H9 (cell line): ENCODE measurements around the gene DPP8. TPM values are rescaled to one million over a fixed set of nuclear protein-coding genes. Genes with fewer than 3 reads are reported as not detected.

Experiments
- DNase-seq: peaks from one replicate; pipeline ENCODE4 v3.0.0-alpha.2; 2017
- H2AFZ ChIP-seq: one replicate; pipeline ENCODE4 v1.6.1; 2013; ENCODE audit warnings: mild to moderate bottlenecking, low read length, control low read depth, moderate library complexity
- H2AK5ac ChIP-seq: 2 replicates; pipeline ENCODE4 v1.6.1; 2013; ENCODE audit warnings: low read length, control low read depth, mixed read lengths; ENCODE audit not compliant: insufficient read length
- H2BK120ac ChIP-seq: one replicate; pipeline ENCODE4 v1.6.1; 2013; ENCODE audit warnings: low read depth, mild to moderate bottlenecking, low read length, control low read depth, inconsistent platforms; ENCODE audit not compliant: poor library complexity, severe bottlenecking
- H2BK12ac ChIP-seq: 2 replicates; pipeline ENCODE4 v1.6.1; 2013; ENCODE audit warnings: low read length, control low read depth, mixed read lengths, low read depth; ENCODE audit not compliant: insufficient read length
- H2BK15ac ChIP-seq: 2 replicates; pipeline ENCODE4 v1.6.1; 2013; ENCODE audit warnings: low read depth, low read length, control low read depth
- H2BK20ac ChIP-seq: one replicate; pipeline ENCODE4 v1.6.1; 2013; ENCODE audit warnings: low read depth, mild to moderate bottlenecking, low read length, control low read depth, inconsistent platforms; ENCODE audit not compliant: poor library complexity, severe bottlenecking
- H2BK5ac ChIP-seq: 2 replicates; pipeline ENCODE4 v1.6.1; 2013; ENCODE audit warnings: low read length, control low read depth, mixed read lengths; ENCODE audit not compliant: insufficient read length
- H3K14ac ChIP-seq: 2 replicates; pipeline ENCODE4 v1.6.1; 2013; ENCODE audit warnings: low read length, control low read depth; ENCODE audit not compliant: insufficient read depth
- H3K18ac ChIP-seq: 2 replicates; pipeline ENCODE4 v1.6.1; 2013; ENCODE audit warnings: low read depth, mild to moderate bottlenecking, mixed read lengths, low read length, control low read depth; ENCODE audit not compliant: insufficient read length
- H3K23ac ChIP-seq: 2 replicates; pipeline ENCODE4 v1.6.1; 2013; ENCODE audit warnings: low read length, control low read depth, mixed read lengths, low read depth; ENCODE audit not compliant: insufficient read length
- H3K23me2 ChIP-seq: 2 replicates; pipeline ENCODE4 v1.6.1; 2013; ENCODE audit warnings: low read depth, mild to moderate bottlenecking, mixed read lengths, low read length, control low read depth; ENCODE audit not compliant: insufficient read length, poor library complexity, severe bottlenecking
- H3K27ac ChIP-seq: 2 replicates; pipeline ENCODE4 v1.5.1; 2013; ENCODE audit warnings: low read length, control low read depth, mixed read lengths, low read depth; ENCODE audit not compliant: insufficient read length
- H3K27me3 ChIP-seq: 2 replicates; pipeline ENCODE4 v1.6.1; 2013; ENCODE audit warnings: low read length, control low read depth, inconsistent platforms; ENCODE audit not compliant: insufficient read depth
- H3K4ac ChIP-seq: 2 replicates; pipeline ENCODE4 v1.6.1; 2013; ENCODE audit warnings: low read depth, mild to moderate bottlenecking, control low read depth, inconsistent platforms, low read length, moderate library complexity
- H3K4me1 ChIP-seq: 2 replicates; pipeline ENCODE4 v1.6.1; 2013; ENCODE audit warnings: low read length, control low read depth, inconsistent platforms; ENCODE audit not compliant: insufficient read depth
- H3K4me2 ChIP-seq: 2 replicates; pipeline ENCODE4 v1.6.1; 2013; ENCODE audit warnings: low read length, control low read depth, mixed read lengths; ENCODE audit not compliant: insufficient read length, insufficient read depth
- H3K56ac ChIP-seq: 2 replicates; pipeline ENCODE4 v1.6.1; 2013; ENCODE audit warnings: low read depth, mild to moderate bottlenecking, mixed read lengths, low read length, control low read depth; ENCODE audit not compliant: insufficient read length
- H3K79me1 ChIP-seq: 2 replicates; pipeline ENCODE4 v1.6.1; 2013; ENCODE audit warnings: low read depth, mild to moderate bottlenecking, moderate library complexity, low read length, control low read depth, inconsistent platforms; ENCODE audit not compliant: insufficient read depth, poor library complexity, severe bottlenecking
- H3K79me2 ChIP-seq: 2 replicates; pipeline ENCODE4 v1.6.1; 2013; ENCODE audit warnings: low read length, control low read depth, inconsistent platforms; ENCODE audit not compliant: insufficient read depth
- H3K9ac ChIP-seq: 2 replicates; pipeline ENCODE4 v1.6.1; 2013; ENCODE audit warnings: low read length, control low read depth, mixed read lengths; ENCODE audit not compliant: insufficient read length; ENCODE audit errors: extremely low read depth
- H3K9me3 ChIP-seq: one replicate; pipeline ENCODE4 v1.6.1; 2013; ENCODE audit warnings: low read depth, low read length, inconsistent platforms; ENCODE audit not compliant: control insufficient read depth
- H3T11ph ChIP-seq: one replicate; pipeline ENCODE4 v1.6.1; 2013; ENCODE audit warnings: mild to moderate bottlenecking, low read length, control low read depth, inconsistent platforms
- H4K20me1 ChIP-seq: one replicate; pipeline ENCODE4 v1.6.1; 2013; ENCODE audit not compliant: control insufficient read depth, insufficient read length, insufficient read depth
- H4K5ac ChIP-seq: 2 replicates; pipeline ENCODE4 v1.6.1; 2013; ENCODE audit warnings: low read depth, mild to moderate bottlenecking, mixed read lengths, low read length, control low read depth; ENCODE audit not compliant: insufficient read length
- H4K8ac ChIP-seq: replicated peaks from 2 replicates; pipeline ENCODE4 v1.6.1; 2013; ENCODE audit warnings: low read length, control low read depth, mixed read lengths, low read depth; ENCODE audit not compliant: insufficient read length
- H4K91ac ChIP-seq: 2 replicates; pipeline ENCODE4 v1.6.1; 2013; ENCODE audit warnings: low read depth, mild to moderate bottlenecking, moderate library complexity, mixed read lengths, low read length, control low read depth; ENCODE audit not compliant: insufficient read length
- H3K27ac Mint-ChIP-seq, 3 experiments: 2 replicates in 2 of 3; 3 replicates in 1 of 3; pipeline ENCODE4 v1.8.0; 2020 to 2021; ENCODE audit warnings: mixed read lengths in 3 of 3, mild to moderate bottlenecking in 1 of 3, moderate library complexity in 1 of 3
- H3K27me3 Mint-ChIP-seq: 2 replicates; pipeline ENCODE4 v1.8.0; 2021; ENCODE audit warnings: low read depth, mild to moderate bottlenecking, moderate library complexity, mixed read lengths
- H3K36me3 Mint-ChIP-seq, 3 experiments: 2 replicates in 2 of 3; 3 replicates in 1 of 3; pipeline ENCODE4 v1.8.0; 2020 to 2021; ENCODE audit warnings: low read depth in 3 of 3, mixed read lengths in 3 of 3; ENCODE audit not compliant: insufficient read depth in 1 of 3
- H3K4me1 Mint-ChIP-seq, 2 experiments: 2 replicates each; pipeline ENCODE4 v1.8.0; 2020; ENCODE audit warnings: mixed read lengths in 2 of 2
- H3K4me3 Mint-ChIP-seq, 2 experiments: 2 replicates in 1 of 2; 3 replicates in 1 of 2; pipeline ENCODE4 v1.8.0; 2020 to 2021; ENCODE audit warnings: mild to moderate bottlenecking in 2 of 2, mixed read lengths in 2 of 2, moderate library complexity in 1 of 2
- H3K9me3 Mint-ChIP-seq, 2 experiments: 2 replicates in 1 of 2; 3 replicates in 1 of 2; pipeline ENCODE4 v1.8.0; 2020; ENCODE audit warnings: mild to moderate bottlenecking in 2 of 2, mixed read lengths in 2 of 2, moderate library complexity in 1 of 2
- CTCF ChIP-seq: fragments of 200-600 bp; sonication (generic); conservative IDR thresholded peaks from 3 replicates; pipeline ENCODE4 v1.8.0; 2021; ENCODE audit warnings: antibody characterized with exemption, mild to moderate bottlenecking
- WGBS: extraction: QIAGEN DNeasy Blood & Tissue Kit; methylation state at CpG from one replicate; pipeline ENCODE4 v1.1.7; 2013; ENCODE audit warnings: missing lambda C conversion rate, low lambda C conversion rate, mixed read lengths; ENCODE audit not compliant: insufficient read length; ENCODE audit errors: extremely low coverage; 5-methylcytosine and 5-hydroxymethylcytosine counted together
- total RNA-seq: library from RNA; stranded (reverse); gene quantifications from 2 replicates; pipeline ENCODE4 v1.2.1, GENCODE V29; 2021

Gene DPP8
- total RNA-seq, 1 experiment from 2014 or later: 26.6 TPM

GRCh38 chr15:65529762-65530317 lies 12.4 kb upstream of the DPP8 start:
- no peaks in the 10 kb centered on the region for H4K20me1 ChIP-seq
- H3K4ac ChIP-seq: no peak overlapping the region
- no peaks in the 10 kb centered on the region for H3K79me1 ChIP-seq
- TF ChIP-seq CTCF: no peak
- no peak overlapping the region for H3K27ac ChIP-seq
- H3K23ac ChIP-seq: no peak overlapping the region
- no peak overlapping the region for H2BK5ac ChIP-seq
- DNase-seq: no peak
- no peak overlapping the region for H4K8ac ChIP-seq
- no peak overlapping the region for H4K91ac ChIP-seq
- no peak overlapping the region for H2BK15ac ChIP-seq
- H3K4me2 ChIP-seq: peak overlapping the region; percentile 70
- H3K27me3 Mint-ChIP-seq: no peaks in the 10 kb centered on the region
- H3K9ac ChIP-seq: peak overlapping the region; percentile 25
- no peaks in the 10 kb centered on the region for H3K27me3 ChIP-seq
- no peaks in the 10 kb centered on the region for H3K9me3 ChIP-seq
- H3K27ac Mint-ChIP-seq: peak overlapping the region in 1 of 3 experiments; percentile 2; a peak in 3 of 7 replicates
- H4K5ac ChIP-seq: no peak overlapping the region
- H2AK5ac ChIP-seq: no peak overlapping the region
- H2BK120ac ChIP-seq: no peak overlapping the region
- peaks cover 34 to 44% of the 10 kb centered on the region in 2 experiments for H3K4me1 Mint-ChIP-seq
- H3K23me2 ChIP-seq: peaks cover 3% of the 10 kb centered on the region
- peak overlapping the region; percentile 84 to 89 for H3K4me3 Mint-ChIP-seq
- no peak overlapping the region for H3K18ac ChIP-seq
- no peaks in the 10 kb centered on the region for H3K9me3 Mint-ChIP-seq
- WGBS: no CpG with 5 or more reads among the region's 13 CpGs
- H2BK20ac ChIP-seq: no peak overlapping the region
- peak overlapping the region; percentile 39; the same call in 1 of the 2 replicates for H3K14ac ChIP-seq
- H3K56ac ChIP-seq: no peak overlapping the region
- H2AFZ ChIP-seq: peak overlapping the region; percentile 1
- no peaks in the 10 kb centered on the region; the same call in 1 of the 2 replicates for H3K4me1 ChIP-seq
- peaks cover 3 to 14% (median 7%) of the 10 kb centered on the region in 3 experiments; a peak in 5 of 7 replicates for H3K36me3 Mint-ChIP-seq
- no peak overlapping the region for H3T11ph ChIP-seq
- H2BK12ac ChIP-seq: no peak overlapping the region
- H3K79me2 ChIP-seq: peaks cover 27% of the 10 kb centered on the region
